SH-SY5Y (cell line): ENCODE measurements around the gene FER.

Experiments
- GATA2 ChIP-seq: IDR thresholded peaks from 2 replicates; pipeline ENCODE4 v1.6.1; 2011; ENCODE audit warnings: mild to moderate bottlenecking, low read depth, low read length
- GATA3 ChIP-seq: IDR thresholded peaks from 2 replicates; pipeline ENCODE4 v1.6.1; 2011; ENCODE audit warnings: low read depth, mild to moderate bottlenecking, low read length, moderate library complexity

The FER gene

DNA sequence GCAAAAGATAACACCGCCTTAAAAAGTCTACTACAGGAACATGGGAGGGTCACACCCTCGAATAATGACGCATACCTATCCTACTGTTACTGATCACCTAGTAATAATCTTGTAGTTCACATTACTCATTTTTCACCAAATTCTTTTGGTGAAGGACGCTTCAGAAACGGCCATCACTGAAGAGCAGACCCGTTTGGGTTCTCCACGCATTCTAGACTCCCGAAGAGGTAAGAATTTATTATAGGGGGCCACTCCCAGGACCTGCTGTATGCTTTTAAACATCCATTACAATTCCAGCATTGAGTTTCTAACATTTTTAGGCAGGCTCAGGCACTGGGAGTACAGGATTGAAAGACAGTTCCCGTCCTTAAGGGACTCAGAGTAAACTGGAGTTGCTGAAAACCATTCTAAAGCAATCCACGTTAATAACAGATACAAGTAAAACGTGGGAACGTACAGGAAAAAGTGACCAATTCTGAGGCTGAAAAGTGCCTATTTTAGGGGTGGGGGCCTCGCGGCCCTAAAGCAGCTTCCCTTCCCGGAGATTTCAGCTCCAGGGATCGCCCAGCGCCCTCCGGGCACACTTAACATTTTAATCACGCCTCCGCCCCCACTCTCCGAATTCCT is at the start of gene FER:
Gene FER (plus strand): TSS at position 124 of the 627 bp plus-strand sequence. CDS start 50,286 bp downstream, outside the sequence.
- no peak for TF ChIP-seq GATA2
- no peak for TF ChIP-seq GATA3

- TF ChIP-seq GATA3 (no peak), GATA2 (no peak)
These were observed 46.8 kb upstream of the FER start for GRCh38 chr5:108700930-108701329.

- TF ChIP-seq GATA3 (no peak), GATA2 (no peak)
These were observed 45.2 kb upstream of the FER start for GRCh38 chr5:108702546-108702945.

DNA sequence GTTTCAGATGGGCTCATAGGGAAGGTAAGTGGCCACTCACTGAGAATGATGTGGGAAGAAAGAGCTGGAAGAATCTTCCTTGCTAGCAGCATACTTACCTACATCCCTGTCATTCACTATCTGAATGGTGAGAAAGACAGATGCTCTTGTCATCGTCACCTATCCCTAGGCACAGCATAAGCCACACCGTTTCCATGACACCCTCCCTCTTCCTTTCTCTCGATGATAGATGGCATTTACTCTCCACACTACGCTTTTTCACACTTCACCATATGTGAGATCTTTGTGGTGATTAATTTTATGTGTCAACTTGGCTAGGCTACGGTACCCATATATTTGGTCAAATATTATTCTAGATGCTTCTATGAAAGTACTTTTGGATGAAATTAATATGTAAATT is 44.4 kb upstream of the FER start:
- TF ChIP-seq GATA2 = no peak
- no peak for TF ChIP-seq GATA3

DNA sequence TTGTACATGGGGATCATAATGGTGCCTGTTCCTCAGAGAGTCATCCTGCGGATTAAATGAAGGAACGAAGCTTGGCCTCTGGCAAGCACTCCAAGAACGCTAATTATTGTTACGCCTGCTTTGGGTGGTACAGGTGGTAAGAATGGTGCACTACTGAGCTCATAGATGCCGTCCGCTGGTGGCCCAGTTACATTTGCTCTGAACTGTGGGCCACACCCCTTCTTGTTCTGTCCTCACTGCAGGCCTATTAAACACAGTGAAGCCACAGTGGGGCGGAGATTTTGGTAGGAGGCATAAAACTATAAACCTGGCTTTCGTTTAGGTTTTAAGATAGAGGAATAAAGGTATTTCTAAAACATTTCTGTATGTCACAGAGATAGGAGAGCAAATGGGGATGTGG is 40.6 kb upstream of the FER start:
- TF ChIP-seq GATA2 (no peak), GATA3 (no peak)

DNA sequence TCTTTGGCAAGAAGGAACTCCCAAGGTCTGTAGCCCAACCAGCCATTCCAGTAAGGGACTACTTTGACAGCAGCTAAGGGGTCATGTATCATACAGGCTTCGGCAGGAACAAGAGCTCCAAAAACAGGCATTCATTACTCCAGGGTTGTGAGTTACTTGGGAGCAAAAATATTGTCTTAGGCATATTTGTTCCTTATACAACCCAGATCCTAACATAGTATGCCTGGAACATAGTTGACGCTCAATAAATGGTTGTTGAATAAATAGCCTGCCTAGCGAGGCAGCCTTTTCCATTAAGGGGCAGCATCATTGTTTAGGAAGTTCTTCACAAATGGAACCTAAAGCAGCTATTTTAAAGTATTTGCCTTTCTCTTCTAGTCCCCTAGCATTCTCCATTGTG is 35.8 kb upstream of the FER start:
- TF ChIP-seq GATA3 (no peak), GATA2 (no peak)

DNA sequence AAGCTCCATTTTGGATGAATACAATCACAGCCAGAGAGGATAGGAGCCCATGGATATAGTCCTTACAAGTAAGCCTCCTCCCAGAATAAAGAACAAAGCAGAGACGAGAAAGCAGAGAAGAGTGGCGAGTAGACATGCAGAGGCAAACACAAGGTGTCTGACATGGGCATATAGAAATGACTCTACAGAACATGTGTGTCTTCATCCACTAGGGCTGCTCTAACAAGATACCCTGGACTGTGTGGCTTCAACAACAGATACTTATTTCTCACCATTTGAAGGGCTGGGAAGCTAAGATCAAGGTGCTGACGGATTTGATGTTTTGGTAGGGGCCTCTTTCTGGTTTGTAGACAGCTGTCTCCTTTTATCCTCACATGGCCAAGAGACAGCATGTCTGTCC is 32.3 kb upstream of the FER start:
- TF ChIP-seq GATA3 (no peak), GATA2 (no peak)

DNA sequence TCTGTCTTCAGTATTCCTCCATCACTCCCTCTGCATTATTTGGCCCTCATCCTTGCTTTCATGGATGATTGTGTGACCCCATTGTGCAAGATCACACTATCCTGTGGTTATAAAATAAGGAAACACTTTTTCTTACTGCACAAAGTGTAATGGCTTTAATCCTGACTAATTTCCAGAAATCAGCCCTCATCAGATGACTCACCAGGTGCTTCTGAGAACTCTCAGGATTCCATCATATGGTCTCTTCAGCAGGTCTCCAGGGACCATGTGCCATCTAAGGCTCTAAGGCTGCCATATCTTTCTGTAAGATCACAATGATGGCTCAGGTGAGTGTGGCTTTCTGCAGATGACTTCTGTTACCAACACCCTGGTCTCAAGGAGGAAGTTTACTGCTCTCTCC is 27.3 kb upstream of the FER start:
- TF ChIP-seq GATA3 = no peak
- no peak for TF ChIP-seq GATA2

GRCh38 chr5:108726446-108727235 is 21.1 kb upstream of the FER start:
- TF ChIP-seq GATA2 = no peak
- no peak for TF ChIP-seq GATA3

- TF ChIP-seq GATA2 = no peak
- TF ChIP-seq GATA3 = no peak
These were observed 20.5 kb upstream of the FER start for GRCh38 chr5:108727236-108727650.

- TF ChIP-seq GATA3 = no peak
- TF ChIP-seq GATA2 = no peak
These were observed 19.8 kb upstream of the FER start for GRCh38 chr5:108727651-108728565.

- TF ChIP-seq GATA2 (no peak), GATA3 (no peak)
These were observed 19.0 kb upstream of the FER start for GRCh38 chr5:108728566-108729241.

DNA sequence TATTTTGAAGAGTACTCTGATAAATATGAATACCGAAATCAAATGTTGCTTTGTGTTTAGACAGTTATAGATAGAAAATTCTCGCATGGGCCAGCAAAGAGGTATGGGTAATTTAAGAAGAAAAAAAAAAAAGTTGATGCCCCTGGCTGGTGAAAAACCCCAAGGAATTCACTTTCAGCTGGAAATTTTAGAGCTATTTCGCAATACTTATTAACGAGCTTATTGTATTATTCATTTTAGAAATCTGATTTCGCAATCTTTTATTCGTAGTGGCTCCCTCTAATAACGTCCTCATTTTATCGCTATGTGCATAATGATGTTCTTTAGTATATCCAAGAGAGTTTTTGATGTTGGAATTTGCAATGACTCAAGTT is 18.5 kb upstream of the FER start:
- TF ChIP-seq GATA3 = no peak
- TF ChIP-seq GATA2 = no peak

DNA sequence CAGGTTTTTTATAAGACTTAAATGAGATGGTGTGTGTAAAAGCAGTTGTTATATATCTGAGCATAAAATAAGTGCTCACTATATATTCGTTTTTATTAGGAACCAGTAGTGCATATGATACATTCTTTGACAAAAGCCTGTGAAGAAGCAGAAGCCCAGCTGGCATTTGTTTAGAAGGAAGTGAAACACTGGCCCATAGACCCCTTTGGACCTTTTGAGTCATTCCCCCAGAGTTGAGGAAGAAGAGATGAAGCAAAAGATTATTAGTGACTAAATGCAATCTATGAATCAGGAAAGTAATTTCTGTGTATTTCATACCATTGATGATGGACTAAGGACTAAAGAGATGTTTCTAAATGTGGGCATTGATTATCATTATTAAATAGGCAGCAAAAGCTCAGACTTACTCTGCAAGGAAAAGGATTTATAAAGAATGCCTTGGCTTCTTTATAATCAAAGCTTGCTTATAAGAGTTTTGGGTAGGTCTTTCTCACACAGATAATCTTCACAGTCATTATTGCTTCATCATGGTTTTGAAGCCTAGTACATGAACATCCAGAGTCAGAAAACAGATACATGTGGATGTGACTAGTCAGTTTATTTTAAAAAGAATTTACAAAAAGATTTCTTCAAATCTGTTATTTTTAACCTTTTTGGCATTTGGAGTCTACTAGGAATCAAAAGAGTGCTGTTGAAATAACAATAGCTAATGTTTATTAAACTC is 16.9 kb upstream of the FER start:
- no peak for TF ChIP-seq GATA3
- TF ChIP-seq GATA2 = no peak
